Nucleus accumbens (tissue), 56 donors: ENCODE data around the gene PAPLN.
A peak's percentile ranks its signal among the peaks of the same experiment; 100 is the strongest.

Experiments used
- DNase-seq, 56 donors: peaks; one replicate each; lab custom pipeline; 2025; lab: John Stamatoyannopoulos, UW

Gene PAPLN

DNA sequence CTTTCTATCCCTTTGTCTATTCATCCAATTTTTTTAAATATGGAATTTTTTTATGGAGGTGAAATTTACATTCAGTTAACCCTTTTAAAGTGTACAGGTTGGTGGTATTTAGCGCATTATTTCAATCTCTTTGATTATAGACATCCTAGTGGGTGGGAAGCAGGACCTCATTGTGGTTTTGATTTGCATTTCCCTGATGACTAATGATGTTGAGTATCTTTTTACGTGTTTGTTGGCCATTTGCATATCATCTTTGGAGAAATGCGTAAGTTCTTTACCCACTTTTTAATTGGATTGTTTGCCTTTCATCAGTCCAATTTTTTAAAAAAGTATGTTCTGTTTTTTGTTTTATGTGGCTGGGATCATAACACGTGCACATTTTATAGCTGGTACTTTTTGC, 20.8 kb downstream of the PAPLN start:
- no peak for DNase-seq

DNA sequence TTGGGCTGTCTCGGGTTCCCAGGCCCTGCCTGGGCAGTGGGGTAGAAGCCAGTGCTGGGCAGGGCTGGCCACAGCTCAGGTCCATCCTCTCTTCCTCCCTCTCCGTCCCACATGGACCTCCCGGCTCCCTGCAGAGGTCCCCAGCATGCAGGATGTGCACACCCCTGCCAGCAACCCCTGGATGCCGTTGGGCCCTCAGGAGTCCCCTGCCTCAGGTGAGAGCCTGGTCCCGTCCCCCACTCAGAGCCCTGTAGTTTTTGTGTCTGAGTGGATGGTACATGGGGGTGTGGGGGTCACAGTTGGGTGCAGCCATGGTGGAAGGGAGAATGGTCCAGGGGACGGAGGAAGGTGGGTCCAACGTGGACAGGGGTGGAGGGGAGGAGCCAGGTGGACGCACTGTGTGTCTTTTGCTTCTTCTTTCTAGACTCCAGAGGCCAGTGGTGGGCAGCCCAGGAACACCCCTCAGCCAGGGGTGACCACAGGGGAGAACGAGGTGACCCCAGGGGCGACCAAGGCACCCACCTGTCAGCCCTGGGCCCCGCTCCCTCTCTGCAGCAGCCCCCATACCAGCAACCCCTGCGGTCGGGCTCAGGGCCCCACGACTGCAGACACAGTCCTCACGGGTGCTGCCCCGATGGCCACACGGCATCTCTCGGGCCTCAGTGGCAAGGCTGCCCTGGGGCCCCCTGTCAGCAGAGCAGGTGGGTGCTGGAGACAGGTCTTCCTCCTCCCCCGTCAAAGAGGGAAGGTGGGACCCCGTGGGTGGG, 21.7 kb downstream of the PAPLN start:
- DNase-seq: no peak

DNA sequence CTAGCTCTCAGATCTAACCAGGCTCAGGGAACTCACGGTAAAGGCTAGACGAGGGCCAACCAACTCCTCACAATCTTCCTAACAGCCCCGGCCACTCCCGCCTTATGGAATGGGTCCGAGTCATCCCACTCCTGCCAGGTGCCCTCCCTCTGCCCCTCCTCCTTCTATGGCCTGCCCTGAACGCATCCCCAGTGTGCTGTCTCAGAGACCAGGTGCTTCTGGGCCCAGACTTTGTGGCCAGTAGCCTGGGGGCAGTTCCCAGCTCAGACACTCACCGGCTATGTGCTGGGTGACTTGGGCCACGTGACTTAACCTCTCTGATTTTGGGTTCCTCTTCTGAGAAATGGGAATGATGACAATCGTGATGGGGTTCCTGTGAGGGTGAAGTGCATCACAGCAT, 22.5 kb downstream of the PAPLN start:
- no peak for DNase-seq

DNA sequence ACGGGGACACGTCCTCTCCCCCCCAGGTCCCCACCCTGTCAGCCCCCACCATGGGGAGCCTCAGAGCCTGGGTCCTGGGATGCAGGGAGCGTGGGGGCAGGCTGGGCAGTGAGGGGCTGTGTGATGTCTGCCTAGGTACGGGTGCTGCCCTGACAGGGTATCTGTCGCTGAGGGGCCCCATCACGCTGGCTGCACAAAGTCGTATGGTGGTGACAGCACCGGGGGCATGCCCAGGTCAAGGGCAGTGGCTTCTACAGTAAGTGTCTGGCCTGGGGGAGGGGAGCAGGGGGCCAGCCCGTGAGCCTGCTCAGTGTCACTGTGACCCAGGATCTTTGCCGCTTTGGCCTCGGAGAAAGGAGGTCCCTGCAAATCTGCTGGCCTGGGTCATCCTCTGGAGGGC, 23.3 kb downstream of the PAPLN start:
- DNase-seq: no peak

GRCh38 chr14:73261075-73261474, 23.8 kb downstream of the PAPLN start:
- no peak for DNase-seq

- no peak for DNase-seq
Observed at GRCh38 chr14:73261520-73262426, 24.5 kb downstream of the PAPLN start.

DNA sequence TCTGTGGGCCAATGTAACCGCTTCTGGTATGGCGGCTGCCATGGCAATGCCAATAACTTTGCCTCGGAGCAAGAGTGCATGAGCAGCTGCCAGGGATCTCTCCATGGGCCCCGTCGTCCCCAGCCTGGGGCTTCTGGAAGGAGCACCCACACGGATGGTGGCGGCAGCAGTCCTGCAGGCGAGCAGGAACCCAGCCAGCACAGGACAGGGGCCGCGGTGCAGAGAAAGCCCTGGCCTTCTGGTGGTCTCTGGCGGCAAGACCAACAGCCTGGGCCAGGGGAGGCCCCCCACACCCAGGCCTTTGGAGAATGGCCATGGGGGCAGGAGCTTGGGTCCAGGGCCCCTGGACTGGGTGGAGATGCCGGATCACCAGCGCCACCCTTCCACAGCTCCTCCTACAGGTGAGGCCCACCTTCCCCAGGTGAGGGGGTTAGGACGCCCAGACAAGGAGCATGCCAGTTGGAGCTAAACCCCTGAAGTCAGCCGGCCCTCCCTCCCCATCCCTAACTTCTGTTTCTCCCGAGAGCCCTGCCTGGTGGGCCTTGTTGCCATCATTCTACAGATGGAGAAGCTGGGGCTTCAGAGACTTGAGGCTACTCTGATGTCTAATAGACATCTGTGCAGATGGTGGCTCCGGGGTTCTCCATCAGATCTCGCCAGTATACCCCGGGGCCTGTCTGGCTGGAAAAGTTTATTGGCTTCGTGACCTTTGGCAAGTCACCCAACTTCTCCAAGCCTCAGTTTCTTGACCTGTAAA, 25.3 kb downstream of the PAPLN start:
- no peak for DNase-seq

DNA sequence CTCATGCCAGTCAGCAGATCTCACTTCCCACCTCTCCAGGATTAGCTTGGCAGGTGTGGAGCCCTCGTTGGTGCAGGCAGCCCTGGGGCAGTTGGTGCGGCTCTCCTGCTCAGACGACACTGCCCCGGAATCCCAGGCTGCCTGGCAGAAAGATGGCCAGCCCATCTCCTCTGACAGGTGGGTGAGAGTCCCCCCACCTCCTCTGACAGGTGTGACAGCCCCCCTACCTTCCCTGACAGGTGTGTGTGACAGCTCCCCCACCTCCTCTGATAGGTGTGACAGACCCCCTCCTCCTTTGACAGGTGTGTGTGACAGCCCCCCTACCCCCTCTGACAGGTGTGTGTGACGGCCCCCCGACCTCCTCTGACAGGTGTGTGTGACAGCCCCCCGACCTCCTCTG, 26.3 kb downstream of the PAPLN start:
- DNase-seq: no peak

- DNase-seq: peak in 1 of 56 donors; percentile 13
Observed at GRCh38 chr14:73264080-73264884, 27.0 kb downstream of the PAPLN start.

DNA sequence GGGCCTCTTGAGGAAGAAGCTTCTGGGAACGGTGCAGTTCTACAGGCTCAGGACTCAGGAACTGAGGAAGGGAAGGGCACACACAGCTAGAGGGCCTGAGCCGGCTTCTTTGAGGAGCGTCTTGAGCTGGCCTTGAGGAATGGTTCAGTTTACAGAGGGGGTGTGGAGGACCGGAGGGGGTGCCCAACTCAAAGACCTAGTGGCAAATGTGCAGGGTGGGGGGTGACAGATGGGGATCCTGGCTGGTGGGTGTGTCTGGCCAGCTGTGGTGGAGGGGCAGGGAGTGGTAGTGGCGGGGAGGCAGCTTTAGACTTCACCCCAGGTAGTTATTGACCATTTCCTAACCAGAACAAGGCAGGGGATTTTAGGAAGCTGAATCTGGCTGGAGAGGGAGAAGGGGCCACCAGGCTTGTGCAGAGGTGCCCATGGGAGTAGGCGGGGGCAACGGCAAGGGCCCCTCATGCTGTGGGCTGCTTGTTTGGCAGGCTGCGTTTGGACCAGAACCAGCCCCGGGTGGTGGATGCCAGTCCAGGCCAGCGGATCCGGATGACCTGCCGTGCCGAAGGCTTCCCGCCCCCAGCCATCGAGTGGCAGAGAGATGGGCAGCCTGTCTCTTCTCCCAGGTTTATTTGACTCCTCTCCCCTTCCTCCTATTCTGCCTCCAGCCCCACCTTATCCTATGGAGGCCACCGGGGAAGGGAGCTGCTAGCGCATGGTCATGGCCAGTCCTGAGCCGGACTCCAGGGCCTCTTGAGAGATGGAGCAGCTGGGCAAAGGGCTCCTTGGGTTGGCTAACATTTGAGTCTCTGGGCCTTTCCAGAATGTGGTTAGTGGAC, 27.8 kb downstream of the PAPLN start:
- no peak for DNase-seq

GRCh38 chr14:73265721-73266046, 28.4 kb downstream of the PAPLN start:
- DNase-seq: no peak

- DNase-seq: no peak
Observed at GRCh38 chr14:73266317-73266716, 29.0 kb downstream of the PAPLN start.

DNA sequence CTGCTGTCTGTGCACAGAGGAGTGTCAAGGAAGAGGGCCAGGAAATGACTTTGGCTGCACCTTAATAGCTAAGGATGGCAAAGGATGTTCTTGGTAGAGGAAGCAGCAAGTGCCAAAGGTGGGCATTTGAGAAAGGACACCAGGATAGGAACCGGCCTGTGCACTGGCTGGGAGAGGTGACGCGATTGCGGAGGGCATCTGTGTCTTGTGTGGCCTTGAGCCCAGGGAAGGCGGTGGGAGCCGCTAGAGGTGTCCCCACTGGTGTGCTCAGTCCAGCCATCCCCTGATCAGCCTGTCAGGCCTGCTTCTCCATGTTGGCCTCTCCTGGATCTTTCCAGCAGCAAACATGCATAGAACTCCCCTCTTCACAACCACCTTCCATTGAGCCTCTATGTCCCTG, 30.2 kb downstream of the PAPLN start:
- DNase-seq: no peak

DNA sequence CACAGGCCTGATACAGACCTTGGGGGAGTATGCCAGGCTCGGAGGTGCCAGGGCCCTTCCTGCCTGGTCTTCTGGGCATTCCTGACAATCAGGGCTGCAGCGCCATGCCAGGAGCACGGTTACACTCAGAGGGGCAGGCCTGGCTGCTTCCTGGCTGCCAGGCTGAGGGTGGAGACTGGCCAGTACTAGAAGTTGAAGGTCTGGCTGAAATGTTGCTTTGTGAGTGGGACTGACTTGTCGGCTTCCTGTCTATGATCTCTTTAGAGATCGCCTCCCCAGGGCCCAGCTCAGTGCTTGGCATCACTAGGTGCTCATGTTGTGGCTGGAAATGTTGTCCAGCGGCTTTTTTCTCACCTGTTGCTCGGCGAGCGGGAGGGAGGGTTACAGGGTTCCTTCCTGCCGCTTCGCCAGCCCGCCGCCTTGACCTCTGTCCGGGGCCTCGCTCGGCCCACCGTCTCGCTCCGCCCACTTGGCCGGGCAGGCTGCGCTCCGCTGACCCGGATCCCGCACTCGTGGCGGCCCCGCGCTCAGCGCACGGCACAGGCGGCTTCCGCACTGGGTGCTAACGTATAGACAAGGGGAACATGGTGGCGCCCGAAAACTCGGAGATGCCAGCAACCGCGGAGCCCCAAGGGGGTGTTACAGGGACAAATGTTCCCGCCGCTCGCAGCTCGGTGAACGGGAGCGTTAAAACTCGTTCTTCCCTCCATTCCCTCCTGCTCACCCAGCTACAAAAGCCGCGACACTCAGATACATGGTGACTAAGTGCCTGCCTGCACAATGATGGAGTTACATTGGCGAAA, 32.6 kb downstream of the PAPLN start:
- DNase-seq: peak in 9 of 56 donors; percentile 6 to 49 (median 30)

GRCh38 chr14:73272393-73272792, 35.1 kb downstream of the PAPLN start:
- no peak for DNase-seq

DNA sequence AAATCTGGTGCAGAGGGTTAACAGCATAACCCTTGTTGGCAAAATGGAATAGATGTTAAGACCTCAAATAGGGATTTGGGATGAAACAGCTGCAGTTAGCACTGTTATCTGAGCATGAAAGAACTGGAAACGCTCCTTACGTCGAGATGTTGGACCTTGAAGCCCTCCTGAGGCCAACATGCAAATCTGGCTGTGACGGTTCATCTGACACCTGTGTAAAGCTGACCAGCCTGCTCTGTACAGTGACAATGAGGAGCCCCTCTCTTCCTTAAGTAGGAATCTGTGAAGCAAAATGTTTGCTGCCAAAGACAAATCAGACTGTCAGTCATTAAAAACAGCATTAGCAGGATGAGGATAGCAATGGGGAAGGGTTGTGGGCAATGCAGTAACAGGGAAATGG, 36.5 kb downstream of the PAPLN start:
- no peak for DNase-seq

- DNase-seq: no peak
Observed at GRCh38 chr14:73276836-73277235, 39.5 kb downstream of the PAPLN start.

GRCh38 chr14:73277376-73277775, 40.1 kb downstream of the PAPLN start:
- no peak for DNase-seq

DNA sequence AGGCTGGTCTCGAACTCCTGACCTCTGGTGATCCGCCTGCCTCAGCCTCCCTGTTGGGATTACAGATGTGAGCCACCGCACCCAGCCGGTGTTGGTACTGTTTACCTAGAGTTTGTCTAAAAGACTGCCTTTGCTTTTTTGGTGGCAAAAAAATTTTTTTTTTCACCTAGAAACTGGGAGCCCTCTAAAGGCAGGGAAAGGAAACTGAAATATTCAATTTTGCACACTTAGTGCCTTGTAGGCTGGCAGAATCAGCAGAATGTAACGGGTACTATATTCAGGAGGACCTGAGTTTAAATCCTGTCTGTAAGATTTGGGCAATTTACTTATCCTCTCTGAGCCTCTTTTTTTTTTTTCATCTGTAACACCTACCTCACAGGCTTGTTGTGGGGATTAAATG, 43.6 kb downstream of the PAPLN start:
- DNase-seq: no peak
